H1 (cell line): ENCODE measurements around the gene ANKIB1. TPM values are rescaled to one million over a fixed set of nuclear protein-coding genes. Genes with fewer than 3 reads are reported as not detected.

ENCODE experiments used
- CTCF ChIA-PET: fragments of 300-600 bp; sonication (Branson Sonifier 250); formaldehyde crosslinking; loops from one replicate; lab custom pipeline; 2021; ENCODE audit not compliant: partially characterized antibody; lab: Charles Lee
- POLR2A ChIA-PET: fragments of 300-600 bp; sonication (Branson Sonifier 250); formaldehyde crosslinking; loops from one replicate; lab custom pipeline; 2021; ENCODE audit warnings: inconsistent platforms; ENCODE audit not compliant: partially characterized antibody; lab: Charles Lee
- DNase-seq, 2 experiments: peaks; one replicate each; pipeline versions ENCODE4 v3.0.0 to v3.0.0-alpha.2; 2010 to 2022; ENCODE audit warnings: low spot score in 2 of 2, low read depth in 1 of 2, mixed read lengths in 1 of 2
- FAIRE-seq: peaks from 2 replicates; lab custom pipeline; 2011; peaks lifted over from hg19 to GRCh38; lab: Jason Lieb, UNC
- H2AFZ ChIP-seq: 2 replicates; pipeline ENCODE4 v1.8.1; 2012; ENCODE audit warnings: low read length, inconsistent platforms
- H2AK5ac ChIP-seq: 2 replicates; pipeline ENCODE4 v1.6.1; 2013; ENCODE audit warnings: low read depth, low read length
- H2BK120ac ChIP-seq: replicated peaks from 2 replicates; pipeline ENCODE3; 2013; ENCODE audit warnings: low read depth, low read length, inconsistent platforms
- H2BK12ac ChIP-seq: 2 replicates; pipeline ENCODE4 v1.6.1; 2013; ENCODE audit warnings: low read depth, low read length
- H2BK15ac ChIP-seq: 2 replicates; pipeline ENCODE4 v1.6.1; 2013; ENCODE audit warnings: low read length
- H2BK20ac ChIP-seq: 2 replicates; pipeline ENCODE4 v1.6.1; 2013; ENCODE audit warnings: low read length
- H2BK5ac ChIP-seq: 2 replicates; pipeline ENCODE4 v1.6.1; 2013; ENCODE audit warnings: low read depth, low read length
- H3K14ac ChIP-seq: 2 replicates; pipeline ENCODE4 v1.6.1; 2013; ENCODE audit warnings: inconsistent platforms; ENCODE audit not compliant: insufficient read length
- H3K18ac ChIP-seq: 2 replicates; pipeline ENCODE4 v1.6.1; 2013; ENCODE audit warnings: low read length; ENCODE audit errors: extremely low read depth
- H3K23ac ChIP-seq: 2 replicates; pipeline ENCODE4 v1.6.1; 2013; ENCODE audit warnings: inconsistent platforms; ENCODE audit not compliant: insufficient read length
- H3K23me2 ChIP-seq: 2 replicates; pipeline ENCODE4 v1.6.1; 2013; ENCODE audit warnings: low read depth, low read length
- H3K27ac ChIP-seq: 2 replicates; pipeline ENCODE4 v1.6.1; 2011; ENCODE audit warnings: low read depth, low read length, inconsistent platforms
- H3K27me3 ChIP-seq, 4 experiments: replicated peaks in 1 of 4; 1 replicate in 1 of 4; 2 replicates in 3 of 4; pipeline versions ENCODE4 v1.6.1 to v1.8.1; 2011 to 2013; ENCODE audit warnings: low read length in 3 of 4, mild to moderate bottlenecking in 3 of 4, inconsistent platforms in 2 of 4, mixed read lengths in 2 of 4, moderate library complexity in 1 of 4; ENCODE audit not compliant: control insufficient read depth in 3 of 4, insufficient read depth in 3 of 4; ENCODE audit errors: extremely low read depth in 1 of 4
- H3K36me3 ChIP-seq, 4 experiments: 2 replicates each; pipeline versions ENCODE4 v1.6.1 to v1.8.1; 2011 to 2013; ENCODE audit warnings: mild to moderate bottlenecking in 4 of 4, low read length in 3 of 4, moderate library complexity in 2 of 4, control low read depth in 1 of 4, inconsistent platforms in 1 of 4; ENCODE audit not compliant: insufficient read depth in 4 of 4, control insufficient read depth in 2 of 4
- H3K4ac ChIP-seq: replicated peaks from 2 replicates; pipeline ENCODE3; 2013; ENCODE audit warnings: low read length, low read depth, mixed read lengths, inconsistent platforms; ENCODE audit not compliant: insufficient read length
- H3K4me1 ChIP-seq, 4 experiments: replicated peaks in 1 of 4; 1 replicate in 1 of 4; 2 replicates in 3 of 4; pipeline versions ENCODE4 v1.6.1 to v1.8.1; 2011 to 2013; ENCODE audit warnings: low read length in 3 of 4, inconsistent platforms in 2 of 4, mixed read lengths in 1 of 4; ENCODE audit not compliant: insufficient read depth in 4 of 4, control insufficient read depth in 3 of 4
- H3K4me2 ChIP-seq, 2 experiments: 2 replicates each; pipeline versions ENCODE4 v1.6.1 to v1.8.1; 2011 to 2013; ENCODE audit warnings: low read depth in 2 of 2, low read length in 2 of 2, control low read depth in 1 of 2, inconsistent platforms in 1 of 2, mild to moderate bottlenecking in 1 of 2; ENCODE audit not compliant: insufficient read depth in 1 of 2
- H3K4me3 ChIP-seq, 4 experiments: fragments of 200-600, 300-600 bp in 1 of 4; sonication (generic), shearing (Covaris generic), sonication (Bioruptor Twin) in 1 of 4; 2 replicates each; pipeline versions ENCODE4 v1.5.1 to v1.8.1; 2011 to 2016; ENCODE audit warnings: low read length in 4 of 4, low read depth in 3 of 4, control low read depth in 2 of 4, inconsistent platforms in 2 of 4, mild to moderate bottlenecking in 2 of 4, mixed read lengths in 1 of 4, moderate library complexity in 1 of 4; ENCODE audit not compliant: insufficient read depth in 2 of 4; ENCODE audit errors: extremely low read depth in 1 of 4
- H3K56ac ChIP-seq: replicated peaks from 2 replicates; pipeline ENCODE3; 2013; ENCODE audit warnings: low read depth, mild to moderate bottlenecking, mixed read lengths, low read length, inconsistent platforms; ENCODE audit not compliant: insufficient read length
- H3K79me1 ChIP-seq: 2 replicates; pipeline ENCODE4 v1.6.1; 2013; ENCODE audit warnings: low read depth, low read length, control low read depth
- H3K79me2 ChIP-seq, 2 experiments: 2 replicates each; pipeline versions ENCODE4 v1.6.1 to v1.8.1; 2012 to 2013; ENCODE audit warnings: low read length in 2 of 2, mild to moderate bottlenecking in 2 of 2, inconsistent platforms in 1 of 2; ENCODE audit not compliant: insufficient read depth in 2 of 2, control insufficient read depth in 1 of 2
- H3K9ac ChIP-seq, 4 experiments: replicated peaks in 1 of 4; 1 replicate in 1 of 4; 2 replicates in 3 of 4; pipeline versions ENCODE4 v1.6.1 to v1.8.1; 2011 to 2013; ENCODE audit warnings: low read depth in 3 of 4, low read length in 3 of 4, control low read depth in 2 of 4, mild to moderate bottlenecking in 2 of 4, moderate library complexity in 2 of 4, inconsistent platforms in 1 of 4; ENCODE audit errors: extremely low read depth in 1 of 4
- H3K9me3 ChIP-seq, 2 experiments: 2 replicates each; pipeline versions ENCODE4 v1.6.1 to v1.8.1; 2012 to 2013; ENCODE audit warnings: mild to moderate bottlenecking in 2 of 2, moderate library complexity in 2 of 2, control low read depth in 1 of 2, inconsistent platforms in 1 of 2, low read depth in 1 of 2, low read length in 1 of 2, mixed read lengths in 1 of 2; ENCODE audit not compliant: insufficient read depth in 2 of 2
- H4K20me1 ChIP-seq, 2 experiments: replicated peaks in 1 of 2; 2 replicates each; pipeline versions ENCODE3 to v1.8.1; 2011 to 2013; ENCODE audit warnings: inconsistent platforms in 2 of 2, low read length in 2 of 2, mild to moderate bottlenecking in 1 of 2; ENCODE audit not compliant: insufficient read depth in 2 of 2, control insufficient read depth in 1 of 2
- H4K5ac ChIP-seq: 2 replicates; pipeline ENCODE4 v1.6.1; 2013; ENCODE audit warnings: low read length, low read depth, mixed read lengths, inconsistent platforms; ENCODE audit not compliant: insufficient read length
- H4K8ac ChIP-seq: 2 replicates; pipeline ENCODE4 v1.8.0; 2013; ENCODE audit warnings: mild to moderate bottlenecking, moderate library complexity, low read length, inconsistent platforms; ENCODE audit not compliant: insufficient read depth; ENCODE audit errors: extremely low read depth
- H4K91ac ChIP-seq: replicated peaks from 2 replicates; pipeline ENCODE3; 2013; ENCODE audit warnings: low read length, mixed read lengths, inconsistent platforms; ENCODE audit not compliant: insufficient read length
- BACH1 ChIP-seq: IDR thresholded peaks from 2 replicates; pipeline ENCODE4 v1.6.1; 2012; ENCODE audit warnings: low read length, improper control_type of control experiment
- BCL11A ChIP-seq, 2 experiments: IDR thresholded peaks; one replicate each; pipeline ENCODE4 v1.6.1; 2011; ENCODE audit warnings: low read depth in 2 of 2, low read length in 2 of 2, mild to moderate bottlenecking in 2 of 2
- CBX8 ChIP-seq: fragments of 300-800, 300-1000 bp; sonication (generic); IDR thresholded peaks from 2 replicates; pipeline ENCODE4 v1.7.1; 2016; ENCODE audit warnings: low read depth, low read length, borderline replicate concordance
- HDAC2 ChIP-seq, 2 experiments: fragments of 300-600 bp in 1 of 2; sonication (generic) in 1 of 2; IDR thresholded peaks; 2 replicates each; pipeline ENCODE4 v1.6.1; 2011 to 2012; ENCODE audit warnings: low read depth in 2 of 2, low read length in 2 of 2, mild to moderate bottlenecking in 2 of 2, moderate library complexity in 2 of 2, borderline replicate concordance in 1 of 2, inconsistent platforms in 1 of 2
- POU5F1 ChIP-seq: IDR thresholded peaks from 2 replicates; pipeline ENCODE4 v1.6.1; 2011; ENCODE audit warnings: low read depth, mild to moderate bottlenecking, low read length, moderate library complexity
- RFX5 ChIP-seq: IDR thresholded peaks from 2 replicates; pipeline ENCODE4 v1.6.1; 2011; ENCODE audit warnings: low read depth, low read length, improper control_type of control experiment, borderline replicate concordance
- SAP30 ChIP-seq: fragments of 300-600 bp; sonication (generic); IDR thresholded peaks from 2 replicates; pipeline ENCODE4 v1.7.1; 2012; ENCODE audit warnings: low read length, moderate library complexity, mild to moderate bottlenecking, inconsistent platforms; ENCODE audit not compliant: insufficient read depth, insufficient replicate concordance
- SP2 ChIP-seq: IDR thresholded peaks from 2 replicates; pipeline ENCODE4 v1.6.1; 2012; ENCODE audit warnings: mild to moderate bottlenecking, low read length, inconsistent platforms
- TAF7 ChIP-seq: optimal IDR thresholded peaks from 2 replicates; pipeline ENCODE3; 2011; ENCODE audit warnings: low read depth, mild to moderate bottlenecking, inconsistent platforms, low read length, moderate library complexity, borderline replicate concordance
- WGBS, 2 experiments: shearing (Covaris generic) in 1 of 2; methylation state at CpG; one replicate each; pipeline versions ENCODE4 v1.1.6 to v1.1.7; 2013 to 2015; ENCODE audit warnings: low lambda C conversion rate in 2 of 2, mixed read lengths in 2 of 2, inconsistent platforms in 1 of 2, low coverage in 1 of 2, missing lambda C conversion rate in 1 of 2; ENCODE audit not compliant: insufficient replicate concordance in 2 of 2, insufficient coverage in 1 of 2, insufficient read length in 1 of 2; ENCODE audit errors: extremely low coverage in 1 of 2, missing lambda C conversion rate in 1 of 2; 5-methylcytosine and 5-hydroxymethylcytosine counted together
- polyA plus RNA-seq, 7 experiments: library from polyadenylated mRNA; depleted of rRNA in 3 of 7; stranded (reverse) in 5 of 7; unstranded in 2 of 7; fragments of >200 nt in 5 of 7; fragments of 200-250 nt in 2 of 7; gene quantifications; 1 replicate in 5 of 7; 2 replicates in 1 of 7; 4 replicates in 1 of 7; pipeline versions ENCODE4 v1.2.1 to v1.2.3, GENCODE V29; 2011 to 2013; ENCODE audit warnings: missing spikeins in 2 of 7, mixed read lengths in 2 of 7
- total RNA-seq: library from RNA; stranded (reverse); fragmentation: NEBNext Ultra II Directional; extraction: Animal tissue kit (Norgen Biotek cat#: 25700); gene quantifications from 2 replicates; pipeline ENCODE4 v1.2.1, GENCODE V29; 2021

The ANKIB1 gene
- total and polyA plus RNA-seq, 2 of the 8 experiments (the other 6 are each of a cell fraction or from before 2014, with no cell fraction given), result 19.2 to 43.0 TPM

GRCh38 chr7:92260248-92260781 lies 14.5 kb downstream of the ANKIB1 start:
- H3K4me2 ChIP-seq, result no peak overlapping the region
- H4K8ac ChIP-seq, result no peak overlapping the region
- H2BK5ac ChIP-seq, result no peak overlapping the region
- H3K9ac ChIP-seq, result no peak overlapping the region
- no peak overlapping the region for H3K4me3 ChIP-seq
- ChIA-PET POLR2A (interaction anchor here (1.3 kb wide), 1 partner anchor 14 kb away, joined by 3 read pairs; the partner anchor contains the start of genes ANKIB1 and KRIT1), CTCF (interaction anchor here (1.6 kb wide), 1 partner anchor 164 kb away, joined by 3 read pairs; no protein-coding TSS in a partner anchor)
- WGBS, 2 experiments, result 88% methylated on average over 7 of the region's 7 CpGs; no CpG with 5 or more reads in 1 of the 2 experiments
- H2BK20ac ChIP-seq, result no peak overlapping the region
- peaks cover 0 to 1% (median 0%) of the 10 kb centered on the region in 4 experiments; a peak in 1 of 7 replicates for H3K27me3 ChIP-seq
- H3K14ac ChIP-seq, result no peak overlapping the region
- no peaks in the 10 kb centered on the region; a peak in 1 of 8 replicates for H3K36me3 ChIP-seq
- no peak overlapping the region for H4K91ac ChIP-seq
- H3K79me1 ChIP-seq, result peaks cover 2% of the 10 kb centered on the region; the same call in 1 of the 2 replicates
- no peak overlapping the region for H2AK5ac ChIP-seq
- no peak overlapping the region for H3K4ac ChIP-seq
- peaks cover 0 to 1% of the 10 kb centered on the region in 2 experiments for H4K20me1 ChIP-seq
- H3K23me2 ChIP-seq, result no peaks in the 10 kb centered on the region
- H3K56ac ChIP-seq, result no peak overlapping the region
- no peaks in the 10 kb centered on the region for H3K9me3 ChIP-seq
- H2AFZ ChIP-seq, result no peak overlapping the region
- H2BK120ac ChIP-seq, result no peak overlapping the region
- no peak overlapping the region for H3K23ac ChIP-seq
- FAIRE-seq, result no peak
- no peak overlapping the region for H3K27ac ChIP-seq
- no peaks in the 10 kb centered on the region for H3K4me1 ChIP-seq
- H3K79me2 ChIP-seq, result peaks cover 0 to 82% of the 10 kb centered on the region in 2 experiments; a peak in 2 of 4 replicates
- no peak overlapping the region for H3K18ac ChIP-seq
- no peak for DNase-seq
- no peak overlapping the region for H2BK12ac ChIP-seq
- H4K5ac ChIP-seq, result no peak overlapping the region
- H2BK15ac ChIP-seq, result no peak overlapping the region
- TF ChIP-seq CBX8, result no peak
- no peak for TF ChIP-seq BCL11A (IDR thresholded peaks at IDR 0.05; ENCODE audit: low read depth in 2 of 2, low read length in 2 of 2)
- no peak for TF ChIP-seq BACH1
- no peak for TF ChIP-seq RFX5
- no peak for TF ChIP-seq POU5F1
- no peak for TF ChIP-seq SP2
- TF ChIP-seq HDAC2 (IDR thresholded peaks at IDR 0.05; ENCODE audit: borderline replicate concordance in 1 of 2, low read depth in 2 of 2, low read length in 2 of 2), result no peak
- no peak for TF ChIP-seq SAP30
- TF ChIP-seq TAF7, result no peak
